AG04450 (cell line): ENCODE results near the gene DYNLL2. TPM values are rescaled to one million over a fixed set of nuclear protein-coding genes. Genes with fewer than 3 reads are reported as not detected.

Experiments used
- CTCF ChIA-PET: fragments of 300-600, 350-600 bp; formaldehyde crosslinking; extraction: SDS; loops from one replicate; lab custom pipeline; 2022; ENCODE audit warnings: antibody characterized with exemption, inconsistent platforms; lab: Charles Lee
- POLR2A ChIA-PET: fragments of 350-600 bp; formaldehyde crosslinking; extraction: SDS; loops from one replicate; lab custom pipeline; 2021; ENCODE audit warnings: antibody characterized with exemption, inconsistent platforms; lab: Yijun Ruan, JAX
- DNase-seq: peaks from one replicate; pipeline ENCODE4 v3.0.0-alpha.2; 2011; ENCODE audit warnings: low read depth, low spot score
- H3K27ac ChIP-seq: one replicate; pipeline ENCODE4 v1.5.1; 2012; ENCODE audit warnings: low read depth, low read length, control low read depth
- H3K27me3 ChIP-seq: one replicate; pipeline ENCODE4 v1.6.0; 2012; ENCODE audit warnings: low read length; ENCODE audit not compliant: control insufficient read depth, insufficient read depth
- H3K4me3 ChIP-seq: 2 replicates; pipeline ENCODE4 v1.5.1; 2011; ENCODE audit warnings: mild to moderate bottlenecking, low read depth, low read length, control low read depth
- H3K9me3 ChIP-seq: 2 replicates; pipeline ENCODE4 v1.5.1; 2012; ENCODE audit warnings: low read length; ENCODE audit not compliant: control insufficient read depth, insufficient read depth
- CTCF ChIP-seq: IDR thresholded peaks from 2 replicates; pipeline ENCODE4 v1.5.1; 2011; ENCODE audit warnings: low read depth, low read length, control low read depth, inconsistent platforms
- polyA plus RNA-seq: library from polyadenylated mRNA; depleted of rRNA; stranded (reverse); fragments of >200 nt; gene quantifications from 2 replicates; pipeline ENCODE4 v1.2.3, GENCODE V29; 2011

The DYNLL2 gene
- polyA plus RNA-seq, 1 experiment, result 18.2 TPM

- peaks cover 23% of the 10 kb centered on the region for H3K27me3 ChIP-seq
- no peak for DNase-seq
- H3K27ac ChIP-seq, result no peak overlapping the region
- no peaks in the 10 kb centered on the region for H3K9me3 ChIP-seq
- no peak for TF ChIP-seq CTCF
- H3K4me3 ChIP-seq, result no peak overlapping the region
- CTCF ChIA-PET, result no interaction called here
- POLR2A ChIA-PET, result no interaction called here
Observed at GRCh38 chr17:58050966-58051365, 32.3 kb upstream of the DYNLL2 start.

GRCh38 chr17:58051468-58051867 is 31.8 kb upstream of the DYNLL2 start:
- no peak overlapping the region for H3K4me3 ChIP-seq
- POLR2A ChIA-PET, result no interaction called here
- no peak for DNase-seq
- no peaks in the 10 kb centered on the region for H3K9me3 ChIP-seq
- H3K27me3 ChIP-seq, result peaks cover 20% of the 10 kb centered on the region
- no peak for TF ChIP-seq CTCF
- CTCF ChIA-PET, result no interaction called here
- no peak overlapping the region for H3K27ac ChIP-seq

GRCh38 chr17:58052407-58052806 is 30.8 kb upstream of the DYNLL2 start:
- no peak for DNase-seq
- Histone ChIP-seq H3K9me3 (no peaks in the 10 kb centered on the region), H3K27me3 (peaks cover 16% of the 10 kb centered on the region), H3K27ac (no peak overlapping the region), H3K4me3 (no peak overlapping the region)
- POLR2A ChIA-PET, result no interaction called here
- CTCF ChIA-PET, result no interaction called here
- TF ChIP-seq CTCF, result no peak

- CTCF ChIA-PET, result no interaction called here
- H3K4me3 ChIP-seq, result no peak overlapping the region
- no peak overlapping the region for H3K27ac ChIP-seq
- H3K9me3 ChIP-seq, result no peaks in the 10 kb centered on the region
- no peak for DNase-seq
- H3K27me3 ChIP-seq, result peaks cover 10% of the 10 kb centered on the region
- POLR2A ChIA-PET, result no interaction called here
- TF ChIP-seq CTCF, result no peak
Observed at GRCh38 chr17:58052945-58053715, 30.1 kb upstream of the DYNLL2 start.

GRCh38 chr17:58054641-58055040 is 28.6 kb upstream of the DYNLL2 start:
- Histone ChIP-seq H3K4me3 (no peak overlapping the region), H3K9me3 (no peaks in the 10 kb centered on the region), H3K27ac (no peak overlapping the region), H3K27me3 (peaks cover 20% of the 10 kb centered on the region)
- no peak for DNase-seq
- CTCF ChIA-PET, result no interaction called here
- POLR2A ChIA-PET, result no interaction called here
- no peak for TF ChIP-seq CTCF
